ENCODE data around the gene FOXP2. TPM values are rescaled to one million over a fixed set of nuclear protein-coding genes. Genes with fewer than 3 reads are reported as not detected.

FOXP2 gene
- total and polyA plus RNA-seq, 2 of the 13 experiments (the other 11 are each of a cell fraction or from before 2014, with no cell fraction given) = 0.90 TPM; not detected in 1

DNA sequence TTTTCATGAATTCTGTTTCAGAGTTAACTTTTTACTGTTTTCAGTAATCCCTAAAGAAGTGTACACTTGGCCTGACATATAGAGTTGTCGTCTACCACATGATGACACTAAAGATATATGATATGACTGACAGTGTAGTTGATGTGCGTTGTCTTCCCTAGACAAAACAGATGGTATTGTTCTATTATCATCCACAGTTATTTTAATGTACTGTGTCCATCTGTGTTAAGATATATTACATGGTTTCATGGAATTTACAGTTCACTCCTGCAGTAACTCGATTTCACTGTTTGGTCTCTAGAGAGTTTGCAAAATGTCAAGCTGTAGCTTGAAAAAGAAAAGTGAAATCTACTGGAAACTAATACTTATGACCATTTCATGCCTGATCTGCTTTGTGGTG is 18.1 kb downstream of the FOXP2 start:
- no peak overlapping the region for H3K4me2 ChIP-seq (ENCODE audit: low read depth, low read length)
- no peaks in the 10 kb centered on the region for H3K27me3 ChIP-seq (ENCODE audit: control insufficient read depth in 1 of 2, insufficient read depth in 2 of 2, low read length in 2 of 2)
- BruUV-seq (replicated peaks) = no TSS peak
- ChIA-PET POLR2A (no interaction called here), CTCF (ENCODE audit: low intra/inter-chr PET ratio, low total read pairs) (no interaction called here)
- ATAC-seq = no peak
- no peaks in the 10 kb centered on the region for H3K9me3 ChIP-seq (ENCODE audit: low read length)
- no peaks in the 10 kb centered on the region for H3K4me1 ChIP-seq (ENCODE audit: insufficient read depth, low read length)
- H3K27ac ChIP-seq (ENCODE audit: extremely low read length, insufficient read depth, low read length) = no peak overlapping the region
- H3K9ac ChIP-seq (ENCODE audit: insufficient read depth, low read depth, low read length) = no peak overlapping the region
- no peak for FAIRE-seq
- H2AFZ ChIP-seq (ENCODE audit: low read length) = no peak overlapping the region
- intact Hi-C loops (cut with micrococcal nuclease; ENCODE audit: unreplicated experiment) (no loop called here), in situ Hi-C loops (cut with HindIII; ENCODE audit: extremely low pct_ligation_motif_present, low pct_unique_long_range_greater_than_20kb) (no loop called here)
- H3K36me3 ChIP-seq (replicated peaks in 1 of 2; ENCODE audit: control insufficient read depth in 1 of 2, insufficient read depth in 2 of 2, low read length in 2 of 2) = no peaks in the 10 kb centered on the region
- no peaks in the 10 kb centered on the region for H4K20me1 ChIP-seq (ENCODE audit: insufficient read depth, low read length)
- DNase-seq (ENCODE audit: low spot score) = no peak
- H3K79me2 ChIP-seq (ENCODE audit: insufficient read depth, low read length) = no peaks in the 10 kb centered on the region
- no peak for TF ChIP-seq NAIF1 (CRISPR knock-in tag; IDR thresholded peaks at IDR 0.05; ENCODE audit: borderline replicate concordance)
- TF ChIP-seq XRCC5 (optimal IDR thresholded peaks at IDR 0.05; ENCODE audit: low read length) = no peak
- TF ChIP-seq ZNF350 (CRISPR knock-in tag; IDR thresholded peaks at IDR 0.05; ENCODE audit: borderline replicate concordance, low read depth) = no peak
- no peak for TF ChIP-seq JUNB (CRISPR knock-in tag; IDR thresholded peaks at IDR 0.05; ENCODE audit: borderline replicate concordance)
- TF ChIP-seq CEBPG (CRISPR knock-in tag; IDR thresholded peaks at IDR 0.05) = no peak
- TF ChIP-seq ZNF430 (CRISPR knock-in tag; IDR thresholded peaks at IDR 0.05) = no peak
- TF ChIP-seq PCBP2 (optimal IDR thresholded peaks at IDR 0.05; ENCODE audit: low read depth, low read length, poor library complexity, severe bottlenecking) = no peak
- TF ChIP-seq, protein P1, sequence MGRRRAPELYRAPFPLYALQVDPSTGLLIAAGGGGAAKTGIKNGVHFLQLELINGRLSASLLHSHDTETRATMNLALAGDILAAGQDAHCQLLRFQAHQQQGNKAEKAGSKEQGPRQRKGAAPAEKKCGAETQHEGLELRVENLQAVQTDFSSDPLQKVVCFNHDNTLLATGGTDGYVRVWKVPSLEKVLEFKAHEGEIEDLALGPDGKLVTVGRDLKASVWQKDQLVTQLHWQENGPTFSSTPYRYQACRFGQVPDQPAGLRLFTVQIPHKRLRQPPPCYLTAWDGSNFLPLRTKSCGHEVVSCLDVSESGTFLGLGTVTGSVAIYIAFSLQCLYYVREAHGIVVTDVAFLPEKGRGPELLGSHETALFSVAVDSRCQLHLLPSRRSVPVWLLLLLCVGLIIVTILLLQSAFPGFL (CRISPR knock-in tag; IDR thresholded peaks at IDR 0.05) = no peak
- TF ChIP-seq, protein P2, sequence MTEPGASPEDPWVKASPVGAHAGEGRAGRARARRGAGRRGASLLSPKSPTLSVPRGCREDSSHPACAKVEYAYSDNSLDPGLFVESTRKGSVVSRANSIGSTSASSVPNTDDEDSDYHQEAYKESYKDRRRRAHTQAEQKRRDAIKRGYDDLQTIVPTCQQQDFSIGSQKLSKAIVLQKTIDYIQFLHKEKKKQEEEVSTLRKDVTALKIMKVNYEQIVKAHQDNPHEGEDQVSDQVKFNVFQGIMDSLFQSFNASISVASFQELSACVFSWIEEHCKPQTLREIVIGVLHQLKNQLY (CRISPR knock-in tag; IDR thresholded peaks at IDR 0.05) = no peak
- TF ChIP-seq ZNF773 (CRISPR knock-in tag; IDR thresholded peaks at IDR 0.05; ENCODE audit: borderline replicate concordance) = no peak
- TF ChIP-seq ZNF570 (CRISPR knock-in tag; IDR thresholded peaks at IDR 0.05; ENCODE audit: borderline replicate concordance) = no peak
- no peak for TF ChIP-seq DR1 (CRISPR knock-in tag; IDR thresholded peaks at IDR 0.05)
- TF ChIP-seq ZSCAN30 (CRISPR knock-in tag; IDR thresholded peaks at IDR 0.05) = no peak
- TF ChIP-seq, protein P3, sequence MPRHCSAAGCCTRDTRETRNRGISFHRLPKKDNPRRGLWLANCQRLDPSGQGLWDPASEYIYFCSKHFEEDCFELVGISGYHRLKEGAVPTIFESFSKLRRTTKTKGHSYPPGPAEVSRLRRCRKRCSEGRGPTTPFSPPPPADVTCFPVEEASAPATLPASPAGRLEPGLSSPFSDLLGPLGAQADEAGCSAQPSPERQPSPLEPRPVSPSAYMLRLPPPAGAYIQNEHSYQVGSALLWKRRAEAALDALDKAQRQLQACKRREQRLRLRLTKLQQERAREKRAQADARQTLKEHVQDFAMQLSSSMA (CRISPR knock-in tag; IDR thresholded peaks at IDR 0.05) = no peak
- TF ChIP-seq, protein P4, sequence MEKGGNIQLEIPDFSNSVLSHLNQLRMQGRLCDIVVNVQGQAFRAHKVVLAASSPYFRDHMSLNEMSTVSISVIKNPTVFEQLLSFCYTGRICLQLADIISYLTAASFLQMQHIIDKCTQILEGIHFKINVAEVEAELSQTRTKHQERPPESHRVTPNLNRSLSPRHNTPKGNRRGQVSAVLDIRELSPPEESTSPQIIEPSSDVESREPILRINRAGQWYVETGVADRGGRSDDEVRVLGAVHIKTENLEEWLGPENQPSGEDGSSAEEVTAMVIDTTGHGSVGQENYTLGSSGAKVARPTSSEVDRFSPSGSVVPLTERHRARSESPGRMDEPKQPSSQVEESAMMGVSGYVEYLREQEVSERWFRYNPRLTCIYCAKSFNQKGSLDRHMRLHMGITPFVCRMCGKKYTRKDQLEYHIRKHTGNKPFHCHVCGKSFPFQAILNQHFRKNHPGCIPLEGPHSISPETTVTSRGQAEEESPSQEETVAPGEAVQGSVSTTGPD (CRISPR knock-in tag; IDR thresholded peaks at IDR 0.05) = no peak
- no peak for TF ChIP-seq ZNF720 (CRISPR knock-in tag; IDR thresholded peaks at IDR 0.05)
- TF ChIP-seq ZNF781 (CRISPR knock-in tag; IDR thresholded peaks at IDR 0.05; ENCODE audit: borderline replicate concordance, not compliant biosample characterization) = no peak
- TF ChIP-seq ZNF557 (CRISPR knock-in tag; IDR thresholded peaks at IDR 0.05) = no peak
- TF ChIP-seq, protein P5, sequence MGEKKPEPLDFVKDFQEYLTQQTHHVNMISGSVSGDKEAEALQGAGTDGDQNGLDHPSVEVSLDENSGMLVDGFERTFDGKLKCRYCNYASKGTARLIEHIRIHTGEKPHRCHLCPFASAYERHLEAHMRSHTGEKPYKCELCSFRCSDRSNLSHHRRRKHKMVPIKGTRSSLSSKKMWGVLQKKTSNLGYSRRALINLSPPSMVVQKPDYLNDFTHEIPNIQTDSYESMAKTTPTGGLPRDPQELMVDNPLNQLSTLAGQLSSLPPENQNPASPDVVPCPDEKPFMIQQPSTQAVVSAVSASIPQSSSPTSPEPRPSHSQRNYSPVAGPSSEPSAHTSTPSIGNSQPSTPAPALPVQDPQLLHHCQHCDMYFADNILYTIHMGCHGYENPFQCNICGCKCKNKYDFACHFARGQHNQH (CRISPR knock-in tag; IDR thresholded peaks at IDR 0.05) = no peak
- TF ChIP-seq ZNF614 (CRISPR knock-in tag; IDR thresholded peaks at IDR 0.05; ENCODE audit: borderline replicate concordance) = no peak
- H3K4me3 ChIP-seq (replicated peaks in 1 of 3; ENCODE audit: insufficient read depth in 1 of 3, low read depth in 2 of 3, low read length in 3 of 3) = no peak overlapping the region
- 5% methylated on average over 3 of the region's 3 CpGs for WGBS (ENCODE audit: low lambda C conversion rate)
